ENCODE data around the gene THAP4. TPM values are rescaled to one million over a fixed set of nuclear protein-coding genes. Genes with fewer than 3 reads are reported as not detected.
"Not testable (repeated sequence)": the region's sequence is repeated elsewhere in the genome, so short reads cannot be mapped to it uniquely, and the experiment has no call there.

The THAP4 gene
- total RNA-seq, 1 donor from 2014 or later: 84.5 TPM

GRCh38 chr2:241666627-241667400, 29.9 kb upstream of the THAP4 start:
- intact Hi-C loops (cut with micrococcal nuclease): no loop called here
- DNase-seq (no peak), ATAC-seq (no peak)

GRCh38 chr2:241665731-241666440, 28.9 kb upstream of the THAP4 start:
- intact Hi-C loops (cut with micrococcal nuclease): no loop called here

GRCh38 chr2:241662731-241663130, 25.8 kb upstream of the THAP4 start:
- ATAC-seq; DNase-seq; intact Hi-C loops (cut with micrococcal nuclease): not testable (repeated sequence)

More at GRCh38 chr2:241665731-241666440, 28.9 kb upstream of the THAP4 start:
- ATAC-seq (no peak), DNase-seq (no peak)

DNA sequence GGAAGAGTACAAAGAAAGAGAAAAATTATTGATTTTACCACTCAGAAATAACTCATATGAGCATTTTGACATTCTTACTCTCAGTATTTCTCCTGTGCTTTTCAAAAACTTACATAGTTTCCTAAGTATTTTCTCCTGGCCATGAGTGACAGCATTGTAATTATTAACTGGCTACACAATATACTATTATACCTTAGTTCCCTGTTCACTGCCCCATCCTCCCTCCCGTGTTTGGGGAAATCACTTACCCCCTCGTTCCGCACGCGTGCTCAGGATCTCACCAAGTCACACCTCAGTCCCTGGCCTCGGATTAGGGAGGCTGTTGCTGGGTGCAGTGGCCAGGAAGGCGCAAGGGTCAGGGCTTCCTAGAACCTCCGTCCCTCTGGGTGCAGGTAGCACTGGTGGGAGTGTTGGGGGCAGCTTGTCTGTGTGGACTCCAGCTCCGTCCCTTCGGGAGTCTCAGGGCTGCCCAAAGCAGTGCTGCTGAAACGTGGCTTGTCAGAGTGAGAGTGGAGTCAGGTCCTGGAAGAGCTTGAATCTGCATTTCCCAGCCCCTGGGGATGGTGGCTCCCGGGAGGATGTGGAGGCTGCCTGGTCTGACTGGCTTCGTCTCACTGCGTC, 23.7 kb upstream of the THAP4 start:
- ATAC-seq (no peak), DNase-seq (no peak)
- intact Hi-C loops (cut with micrococcal nuclease): no loop called here

GRCh38 chr2:241659150-241659739, 22.3 kb upstream of the THAP4 start:
- ATAC-seq (peak; percentile 54), DNase-seq (peak; percentile 69)
- intact Hi-C loops (cut with micrococcal nuclease): no loop called here

DNA sequence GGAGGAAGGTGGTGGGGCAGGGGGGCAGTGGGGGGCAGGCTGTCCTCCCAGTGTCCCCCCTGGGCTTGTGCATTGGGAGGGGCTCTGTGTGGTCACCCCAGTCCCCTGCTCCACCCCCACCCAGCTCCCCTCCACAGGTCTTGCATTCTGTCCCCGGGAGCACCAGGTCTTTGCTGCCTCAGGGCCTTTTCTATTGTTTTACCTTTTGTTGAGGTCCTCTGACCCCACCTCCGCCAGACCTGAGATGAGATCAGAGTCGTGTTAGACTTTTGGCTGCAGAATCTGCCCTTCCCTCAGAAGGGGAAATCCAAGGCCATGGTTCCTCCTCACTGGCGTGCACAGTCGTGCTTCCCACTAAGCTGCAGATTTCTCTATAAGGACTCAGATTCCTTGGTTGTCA, 21.3 kb upstream of the THAP4 start:
- ATAC-seq: no peak
- DNase-seq: no peak
- intact Hi-C loops (cut with micrococcal nuclease): no loop called here

- intact Hi-C loops (cut with micrococcal nuclease): no loop called here
- ATAC-seq: no peak
Observed at GRCh38 chr2:241657786-241658254, 20.9 kb upstream of the THAP4 start.

DNA sequence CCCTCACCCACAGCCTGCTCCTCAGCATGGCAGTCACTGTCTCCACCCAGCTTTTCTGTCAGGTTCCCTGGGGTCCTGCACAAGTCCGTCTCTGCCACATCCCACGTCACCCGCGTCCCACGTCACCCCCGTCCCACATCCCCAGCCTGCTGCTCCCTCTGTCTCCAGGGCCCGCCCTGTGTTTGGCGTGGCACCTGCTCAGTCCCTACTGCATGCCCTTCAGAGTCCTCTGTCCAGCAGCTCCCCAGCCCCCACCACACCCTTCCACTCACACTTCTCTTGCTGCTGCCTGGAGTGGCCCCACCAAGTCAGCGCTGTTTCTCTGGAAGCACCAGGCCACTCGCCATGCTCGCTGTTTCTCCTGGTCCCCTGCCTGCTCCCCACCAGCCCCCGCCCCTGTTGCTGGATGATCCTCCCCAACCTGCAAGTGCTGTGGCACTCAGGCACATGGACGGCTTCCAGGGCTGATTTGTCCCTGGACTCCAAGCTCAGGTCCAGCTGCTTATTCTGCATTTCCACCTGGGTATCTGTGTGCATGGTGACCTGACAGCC, 19.3 kb upstream of the THAP4 start:
- DNase-seq (peak; percentile 56), ATAC-seq (peak; percentile 74)
- intact Hi-C loops (cut with micrococcal nuclease): no loop called here

More at GRCh38 chr2:241657786-241658254, 20.9 kb upstream of the THAP4 start:
- DNase-seq: no peak

GRCh38 chr2:241655516-241656189, 18.7 kb upstream of the THAP4 start:
- intact Hi-C loops (cut with micrococcal nuclease): no loop called here
- DNase-seq: no peak
- no peak for ATAC-seq

- ATAC-seq (no peak), DNase-seq (no peak)
- intact Hi-C loops (cut with micrococcal nuclease): no loop called here
Observed at GRCh38 chr2:241654551-241654950, 17.6 kb upstream of the THAP4 start.

- ATAC-seq: no peak
- intact Hi-C loops (cut with micrococcal nuclease): no loop called here
- no peak for DNase-seq
Observed at GRCh38 chr2:241653210-241653750, 16.3 kb upstream of the THAP4 start.

DNA sequence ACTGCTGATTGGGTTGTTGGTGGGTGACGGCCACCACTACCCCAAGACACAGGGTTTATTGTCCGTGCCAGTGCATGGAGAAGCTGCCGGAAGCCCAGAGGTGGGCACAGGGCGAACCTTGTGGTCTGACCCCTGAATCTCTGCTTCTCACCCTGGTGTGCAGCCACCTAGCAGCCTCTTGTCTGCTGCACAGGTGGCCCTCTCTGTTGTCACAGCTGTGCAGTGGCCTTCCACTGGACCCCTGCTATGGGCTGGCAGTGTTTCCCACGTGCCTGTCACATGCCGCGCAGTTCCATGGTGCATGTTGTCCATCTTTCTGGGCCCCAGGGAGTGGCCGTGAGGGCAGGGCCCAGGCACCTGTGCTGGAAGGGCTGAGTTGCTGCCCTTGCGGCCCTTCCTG, 15.8 kb upstream of the THAP4 start:
- intact Hi-C loops (cut with micrococcal nuclease): no loop called here
- ATAC-seq (no peak), DNase-seq (no peak)

GRCh38 chr2:241652142-241652541, 15.2 kb upstream of the THAP4 start:
- DNase-seq (no peak), ATAC-seq (no peak)
- intact Hi-C loops (cut with micrococcal nuclease): no loop called here

GRCh38 chr2:241649927-241650326, 13.0 kb upstream of the THAP4 start:
- ATAC-seq (no peak), DNase-seq (no peak)
- intact Hi-C loops (cut with micrococcal nuclease): no loop called here

GRCh38 chr2:241649404-241649803, 12.4 kb upstream of the THAP4 start:
- DNase-seq (peak; percentile 59), ATAC-seq (peak; percentile 75)
- intact Hi-C loops (cut with micrococcal nuclease): no loop called here

- intact Hi-C loops (cut with micrococcal nuclease): no loop called here
- no peak for DNase-seq
- ATAC-seq: no peak
Observed at GRCh38 chr2:241648453-241648852, 11.5 kb upstream of the THAP4 start.

DNA sequence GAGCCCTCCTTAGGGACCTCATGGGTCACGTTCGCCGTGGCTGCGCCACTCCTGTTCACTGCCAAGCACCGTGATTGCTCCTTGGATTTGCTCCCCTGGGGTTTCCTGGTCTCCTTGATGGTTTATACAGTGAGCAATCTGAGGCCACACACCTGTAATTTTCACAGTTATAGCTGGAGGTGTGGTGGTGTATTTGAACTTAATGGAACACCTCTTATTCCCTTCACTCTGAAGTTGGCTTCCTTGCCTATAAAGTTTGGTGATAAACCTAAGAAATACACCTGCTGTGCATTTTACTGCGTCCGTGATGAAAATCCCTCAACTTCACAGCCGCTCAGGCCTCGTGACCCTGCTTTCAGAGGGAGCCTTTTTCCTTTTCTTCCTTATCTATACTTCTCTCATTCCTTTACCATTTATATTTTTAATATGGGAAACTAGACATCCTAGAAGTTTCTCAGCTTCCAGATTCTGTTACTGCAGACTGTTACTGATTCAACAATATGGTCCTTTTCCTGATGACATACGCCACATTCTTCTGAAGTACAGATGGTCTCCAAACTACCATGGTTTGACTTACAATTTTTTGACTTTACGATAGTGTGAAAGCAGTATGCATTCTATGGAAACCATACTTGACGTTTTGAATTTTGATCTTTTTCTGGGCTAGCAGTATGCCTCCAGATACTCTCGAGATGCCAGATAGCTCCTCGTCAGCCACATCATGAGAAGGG, 9.1 kb upstream of the THAP4 start:
- DNase-seq (no peak), ATAC-seq (no peak)
- intact Hi-C loops (cut with micrococcal nuclease): no loop called here
